HG02571 (cell line): ENCODE results near the gene SLC25A15.
"Not testable (repeated sequence)": the region's sequence is repeated elsewhere in the genome, so short reads cannot be mapped to it uniquely, and the experiment has no call there.

Experiments
- ATAC-seq: cut with Tn5 transposase; IDR thresholded peaks from one replicate; pipeline ENCODE4 v1.9.1; 2021; ENCODE audit warnings: mild to moderate bottlenecking, moderate library complexity; ENCODE audit not compliant: unreplicated experiment

The SLC25A15 gene

GRCh38 chr13:40780822-40781401 lies 8.5 kb upstream of the SLC25A15 start:
- ATAC-seq, result no peak

- ATAC-seq, result no peak
Observed at GRCh38 chr13:40781717-40782116, 7.7 kb upstream of the SLC25A15 start.

GRCh38 chr13:40782971-40783370 lies 6.4 kb upstream of the SLC25A15 start:
- not testable (repeated sequence) for ATAC-seq

GRCh38 chr13:40784540-40784939 lies 4.9 kb upstream of the SLC25A15 start:
- ATAC-seq, result no peak

- ATAC-seq, result no peak
Observed at GRCh38 chr13:40786568-40786996, 2.8 kb upstream of the SLC25A15 start.

GRCh38 chr13:40787062-40787461 lies 2.3 kb upstream of the SLC25A15 start:
- no peak for ATAC-seq

GRCh38 chr13:40788540-40789274 lies 704 bp upstream of the SLC25A15 start:
- ATAC-seq, result not testable (repeated sequence)

- no peak for ATAC-seq
Observed at GRCh38 chr13:40790154-40790616, 774 bp downstream of the SLC25A15 start.

GRCh38 chr13:40792284-40793051 lies 3.1 kb downstream of the SLC25A15 start:
- ATAC-seq, result no peak

GRCh38 chr13:40793339-40793738 lies 3.9 kb downstream of the SLC25A15 start:
- ATAC-seq, result no peak

- no peak for ATAC-seq
Observed at GRCh38 chr13:40794414-40795368, 5.3 kb downstream of the SLC25A15 start.

- no peak for ATAC-seq
Observed at GRCh38 chr13:40796649-40797048, 7.2 kb downstream of the SLC25A15 start.

- no peak for ATAC-seq
Observed at GRCh38 chr13:40798380-40798779, 9.0 kb downstream of the SLC25A15 start.

- ATAC-seq, result no peak
Observed at GRCh38 chr13:40799508-40799907, 10.1 kb downstream of the SLC25A15 start.

GRCh38 chr13:40800559-40800958 lies 11.1 kb downstream of the SLC25A15 start:
- no peak for ATAC-seq

GRCh38 chr13:40801255-40802217 lies 12.1 kb downstream of the SLC25A15 start:
- ATAC-seq, result no peak

GRCh38 chr13:40803316-40803715 lies 13.9 kb downstream of the SLC25A15 start:
- ATAC-seq, result no peak

GRCh38 chr13:40806241-40806640 lies 16.8 kb downstream of the SLC25A15 start:
- ATAC-seq, result no peak

GRCh38 chr13:40809471-40809870 lies 20.1 kb downstream of the SLC25A15 start:
- no peak for ATAC-seq
